Chondrocyte (in vitro differentiated cells): Measurements from ENCODE around the gene RNF25. TPM values are rescaled to one million over a fixed set of nuclear protein-coding genes. Genes with fewer than 3 reads are reported as not detected.

Source experiments
- DNase-seq: peaks from one replicate; pipeline ENCODE4 v3.0.0; 2021; ENCODE audit warnings: mixed read lengths, low spot score
- H3K27ac Mint-ChIP-seq: one replicate; pipeline ENCODE4 v1.8.0; 2021; ENCODE audit warnings: mild to moderate bottlenecking, moderate library complexity, mixed read lengths; ENCODE audit not compliant: unreplicated experiment
- H3K27me3 Mint-ChIP-seq: 2 replicates; pipeline ENCODE4 v1.8.0; 2021; ENCODE audit warnings: low read depth, mixed read lengths
- H3K36me3 Mint-ChIP-seq: 2 replicates; pipeline ENCODE4 v1.8.0; 2021; ENCODE audit warnings: low read depth, mixed read lengths
- H3K4me1 Mint-ChIP-seq: 2 replicates; pipeline ENCODE4 v1.8.0; 2021; ENCODE audit warnings: low read depth, mild to moderate bottlenecking, mixed read lengths
- H3K4me3 Mint-ChIP-seq: one replicate; pipeline ENCODE4 v1.8.0; 2021; ENCODE audit warnings: mild to moderate bottlenecking, moderate library complexity, mixed read lengths; ENCODE audit not compliant: unreplicated experiment
- H3K9me3 Mint-ChIP-seq: 2 replicates; pipeline ENCODE4 v1.8.0; 2021; ENCODE audit warnings: low read depth, mixed read lengths
- CTCF ChIP-seq: fragments of 200-600 bp; sonication (generic); IDR thresholded peaks from 2 replicates; pipeline ENCODE4 v1.5.0; 2021; ENCODE audit warnings: antibody characterized with exemption, mild to moderate bottlenecking, moderate library complexity
- total RNA-seq: library from RNA; stranded (reverse); gene quantifications from 3 replicates; pipeline ENCODE4 v1.2.1, GENCODE V29; 2021

The RNF25 gene
- total RNA-seq, 1 donor from 2014 or later, result 30.4 TPM

GRCh38 chr2:218662827-218663226 is 9.0 kb downstream of the RNF25 start:
- TF ChIP-seq CTCF, result no peak
- H3K4me3 Mint-ChIP-seq, result no peak overlapping the region
- DNase-seq, result no peak
- peaks cover 25% of the 10 kb centered on the region for H3K36me3 Mint-ChIP-seq
- peaks cover 25% of the 10 kb centered on the region for H3K4me1 Mint-ChIP-seq
- no peak overlapping the region for H3K27ac Mint-ChIP-seq
- no peaks in the 10 kb centered on the region for H3K27me3 Mint-ChIP-seq
- H3K9me3 Mint-ChIP-seq, result no peaks in the 10 kb centered on the region

GRCh38 chr2:218662377-218662776 is 9.4 kb downstream of the RNF25 start:
- no peaks in the 10 kb centered on the region for H3K27me3 Mint-ChIP-seq
- DNase-seq, result no peak
- no peak overlapping the region for H3K4me3 Mint-ChIP-seq
- TF ChIP-seq CTCF, result no peak
- H3K27ac Mint-ChIP-seq, result peak overlapping the region; percentile 24
- H3K36me3 Mint-ChIP-seq, result peaks cover 24% of the 10 kb centered on the region
- H3K9me3 Mint-ChIP-seq, result no peaks in the 10 kb centered on the region
- peaks cover 28% of the 10 kb centered on the region for H3K4me1 Mint-ChIP-seq

GRCh38 chr2:218659988-218660358 is 11.8 kb downstream of the RNF25 start:
- no peak for DNase-seq
- no peaks in the 10 kb centered on the region for H3K9me3 Mint-ChIP-seq
- H3K4me3 Mint-ChIP-seq, result peak overlapping the region; percentile 99
- peak overlapping the region; percentile 93 for H3K27ac Mint-ChIP-seq
- H3K36me3 Mint-ChIP-seq, result peaks cover 16% of the 10 kb centered on the region
- no peaks in the 10 kb centered on the region for H3K27me3 Mint-ChIP-seq
- TF ChIP-seq CTCF, result no peak
- H3K4me1 Mint-ChIP-seq, result peaks cover 28% of the 10 kb centered on the region

GRCh38 chr2:218659258-218659987 is 12.4 kb downstream of the RNF25 start, which contains the start of the genes BCS1L and ZNF142:
Gene BCS1L (plus strand): TSS chr2:218659683. CDS start chr2:218660988, 1,305 bp downstream.
Gene ZNF142 (minus strand): TSS chr2:218659623. CDS start chr2:218656429, 3,194 bp downstream.
- Mint-ChIP-seq H3K27ac (peak within 1 kb of the TSS; percentile 93), H3K27me3 (no peaks in the 10 kb centered on the region), H3K4me3 (peak within 1 kb of the TSS; percentile 99), H3K9me3 (no peaks in the 10 kb centered on the region), H3K36me3 (peaks cover 13% of the 10 kb centered on the region), H3K4me1 (peaks cover 28% of the 10 kb centered on the region)
- DNase-seq, result peak; percentile 92
- TF ChIP-seq CTCF, result no peak

GRCh38 chr2:218658671-218659257 is 13.0 kb downstream of the RNF25 start:
- H3K9me3 Mint-ChIP-seq, result no peaks in the 10 kb centered on the region
- no peak for DNase-seq
- H3K27me3 Mint-ChIP-seq, result no peaks in the 10 kb centered on the region
- peak overlapping the region; percentile 99 for H3K4me3 Mint-ChIP-seq
- peaks cover 10% of the 10 kb centered on the region for H3K36me3 Mint-ChIP-seq
- peak; percentile 79 for TF ChIP-seq CTCF
- H3K27ac Mint-ChIP-seq, result peak overlapping the region; percentile 93
- H3K4me1 Mint-ChIP-seq, result peaks cover 28% of the 10 kb centered on the region
